Central memory CD4-positive, alpha-beta T cell (primary cell): Measurements from ENCODE around the gene RABGGTA.
"Not testable (repeated sequence)": the region's sequence is repeated elsewhere in the genome, so short reads cannot be mapped to it uniquely, and the experiment has no call there.

Experiments
- DNase-seq: peaks from one replicate; pipeline ENCODE4 v3.0.0; 2022

RABGGTA gene

DNA sequence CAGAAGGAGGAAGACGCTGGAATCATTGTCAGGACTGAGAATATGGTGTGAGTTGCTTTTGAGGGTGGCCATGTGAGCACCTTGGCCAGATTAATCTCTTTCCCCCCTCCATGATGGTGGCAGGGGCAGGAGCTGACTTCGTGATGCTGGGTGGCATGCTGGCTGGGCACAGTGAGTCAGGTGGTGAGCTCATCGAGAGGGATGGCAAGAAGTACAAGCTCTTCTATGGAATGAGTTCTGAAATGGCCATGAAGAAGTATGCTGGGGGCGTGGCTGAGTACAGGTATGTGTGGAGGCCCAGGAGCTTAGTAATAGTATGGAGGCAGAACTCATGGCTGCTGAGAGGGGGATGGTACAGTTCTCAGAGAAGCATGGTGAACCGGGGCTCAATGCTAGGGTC lies 33.3 kb downstream of the RABGGTA start:
- no peak for DNase-seq

DNA sequence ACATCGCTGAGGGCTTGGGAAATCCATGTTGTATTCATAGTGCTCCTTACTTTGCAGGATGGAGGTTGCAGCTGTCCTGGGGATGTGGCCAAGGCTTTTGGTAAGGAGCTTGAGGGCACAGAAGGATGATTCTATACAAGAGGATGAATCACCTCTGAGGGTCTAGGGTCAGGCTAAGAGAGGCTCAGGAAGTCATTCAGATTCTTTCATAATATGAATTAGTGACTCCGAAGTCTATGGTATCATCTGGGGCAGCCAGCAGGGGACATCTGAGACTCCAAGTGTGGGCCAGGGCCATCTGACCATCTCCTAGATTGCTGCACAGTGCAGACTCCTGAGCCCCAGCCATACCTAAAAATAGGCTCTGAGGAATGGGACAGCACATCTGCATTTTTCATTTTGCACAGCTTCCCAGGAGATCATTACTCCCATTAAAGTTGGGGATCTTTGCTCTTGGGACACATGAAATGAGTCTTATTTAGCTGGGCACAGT lies 33.9 kb downstream of the RABGGTA start:
- no peak for DNase-seq

DNA sequence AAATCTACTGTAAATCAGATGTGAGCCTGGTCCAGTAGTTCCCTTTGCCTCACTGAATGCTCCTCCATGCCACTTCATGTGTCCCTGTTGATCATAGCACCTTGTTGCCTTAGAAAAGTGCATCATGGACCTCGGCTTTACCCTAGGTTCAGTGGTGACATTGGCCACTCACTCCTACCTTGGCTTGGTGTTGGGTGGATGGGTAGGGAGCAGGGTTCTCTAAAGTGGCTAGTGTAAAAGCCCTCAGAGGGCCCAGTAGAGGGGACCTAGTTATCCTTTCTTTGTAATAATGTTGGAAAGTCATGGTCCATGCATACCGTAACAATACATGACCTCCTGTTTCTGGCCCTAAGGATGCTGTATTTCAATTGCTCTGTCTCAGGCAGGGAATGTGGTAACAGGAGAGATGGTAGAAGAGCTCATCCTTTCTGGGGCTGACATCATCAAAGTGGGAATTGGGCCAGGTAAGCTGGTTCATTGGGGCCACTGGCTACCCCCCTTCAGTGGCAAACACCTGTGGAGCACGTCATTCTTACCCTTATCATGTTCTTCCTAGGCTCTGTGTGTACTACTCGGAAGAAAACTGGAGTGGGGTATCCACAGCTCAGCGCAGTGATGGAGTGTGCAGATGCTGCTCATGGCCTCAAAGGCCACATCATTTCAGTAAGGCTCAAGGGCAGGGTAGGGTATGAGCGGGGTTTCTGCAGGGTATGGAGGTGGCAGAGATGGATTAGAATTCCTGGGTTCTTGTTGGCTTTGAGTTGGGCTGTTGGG lies 34.5 kb downstream of the RABGGTA start:
- DNase-seq, result no peak

DNA sequence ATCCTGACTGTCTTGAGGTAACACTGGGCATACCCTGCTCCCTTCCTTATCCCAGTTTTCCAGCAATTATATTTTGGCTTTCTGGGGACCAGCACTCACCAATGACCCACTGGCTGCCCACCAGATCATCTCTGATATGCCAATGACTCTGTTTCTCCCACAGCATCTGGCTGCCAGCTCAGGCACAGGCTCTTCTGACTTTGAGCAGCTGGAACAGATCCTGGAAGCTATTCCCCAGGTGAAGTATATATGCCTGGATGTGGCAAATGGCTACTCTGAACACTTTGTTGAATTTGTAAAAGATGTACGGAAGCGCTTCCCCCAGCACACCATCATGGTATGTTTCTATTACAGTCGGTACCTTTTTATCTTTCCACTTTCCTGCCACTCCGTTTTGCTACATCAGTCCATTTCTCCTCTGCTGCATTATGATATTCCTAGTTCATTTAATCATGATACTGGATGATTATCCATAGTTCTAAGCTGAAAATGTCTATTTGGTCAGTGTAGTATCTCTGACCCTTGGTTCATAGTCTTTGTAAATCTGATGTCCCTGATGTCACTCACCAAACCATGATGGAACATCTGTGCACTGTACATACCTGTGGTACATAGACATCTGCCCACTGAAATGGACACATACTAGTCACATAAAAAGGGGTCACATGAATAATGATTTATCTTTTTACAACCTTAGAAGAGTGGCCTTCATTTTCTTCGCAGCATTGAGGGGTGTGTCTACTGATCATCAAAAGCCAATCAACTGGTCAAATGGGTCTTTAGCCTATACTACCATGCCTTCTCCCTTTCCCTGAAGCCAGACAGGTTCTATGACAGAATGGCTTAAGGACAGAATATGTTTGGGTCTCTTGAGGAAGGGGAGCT lies 35.4 kb downstream of the RABGGTA start:
- no peak for DNase-seq

DNA sequence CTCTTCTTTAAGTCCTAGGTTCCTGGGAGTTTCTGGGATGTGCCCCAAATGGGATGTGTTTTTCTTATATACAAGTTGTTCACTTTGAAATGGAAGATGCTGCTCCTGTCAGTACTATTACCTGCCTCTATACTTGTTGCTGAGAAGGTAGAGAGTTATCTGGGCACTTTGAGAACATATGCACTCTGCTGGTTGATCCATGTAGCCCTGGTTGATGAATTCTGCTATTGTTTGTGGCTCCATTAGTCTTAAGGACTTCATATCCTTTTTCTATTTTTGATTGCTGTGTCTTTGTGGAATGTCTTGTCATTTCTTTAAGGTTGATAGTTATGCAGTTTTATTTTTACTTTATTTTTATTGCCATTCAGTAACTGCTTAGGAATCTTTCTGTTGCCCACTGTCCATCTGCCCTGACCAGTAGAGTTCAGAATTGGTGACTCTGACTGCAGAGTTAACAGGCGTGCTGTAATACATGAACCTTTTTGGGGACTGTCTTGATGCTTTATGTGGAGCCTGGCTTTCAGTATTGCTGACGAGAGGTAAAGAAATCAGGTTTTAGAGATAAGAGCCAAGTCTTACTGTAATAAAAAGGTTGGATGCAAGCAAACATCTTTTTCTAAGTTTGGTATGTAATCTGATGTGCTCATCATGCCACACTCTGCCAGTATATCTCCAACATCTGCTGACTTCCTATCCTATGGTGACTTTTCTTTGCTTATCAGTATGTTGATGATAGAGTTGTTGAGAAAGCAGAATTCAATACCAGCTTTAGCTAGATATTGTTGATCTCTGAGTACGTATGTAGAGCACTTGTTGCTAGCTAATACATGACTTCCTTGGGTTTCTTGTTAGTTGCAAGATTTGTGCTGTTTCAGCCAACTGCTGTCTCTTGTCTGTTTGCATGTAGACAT lies 37.0 kb downstream of the RABGGTA start:
- no peak for DNase-seq

DNA sequence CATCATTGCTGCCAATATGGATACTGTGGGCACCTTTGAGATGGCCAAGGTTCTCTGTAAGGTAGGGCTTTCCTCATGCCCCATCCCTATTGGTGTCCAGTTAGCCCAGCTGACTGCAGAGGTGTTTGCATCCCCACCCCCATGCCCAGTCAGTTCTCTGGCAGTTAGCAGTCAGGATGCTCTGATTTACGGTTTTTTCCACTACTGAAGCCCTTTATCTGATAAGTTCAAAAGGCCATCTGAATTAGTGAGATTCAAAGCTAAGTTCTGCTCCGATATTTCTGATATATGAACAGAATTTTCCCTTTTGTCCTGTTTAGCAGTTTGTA lies 37.9 kb downstream of the RABGGTA start:
- DNase-seq, result no peak

DNA sequence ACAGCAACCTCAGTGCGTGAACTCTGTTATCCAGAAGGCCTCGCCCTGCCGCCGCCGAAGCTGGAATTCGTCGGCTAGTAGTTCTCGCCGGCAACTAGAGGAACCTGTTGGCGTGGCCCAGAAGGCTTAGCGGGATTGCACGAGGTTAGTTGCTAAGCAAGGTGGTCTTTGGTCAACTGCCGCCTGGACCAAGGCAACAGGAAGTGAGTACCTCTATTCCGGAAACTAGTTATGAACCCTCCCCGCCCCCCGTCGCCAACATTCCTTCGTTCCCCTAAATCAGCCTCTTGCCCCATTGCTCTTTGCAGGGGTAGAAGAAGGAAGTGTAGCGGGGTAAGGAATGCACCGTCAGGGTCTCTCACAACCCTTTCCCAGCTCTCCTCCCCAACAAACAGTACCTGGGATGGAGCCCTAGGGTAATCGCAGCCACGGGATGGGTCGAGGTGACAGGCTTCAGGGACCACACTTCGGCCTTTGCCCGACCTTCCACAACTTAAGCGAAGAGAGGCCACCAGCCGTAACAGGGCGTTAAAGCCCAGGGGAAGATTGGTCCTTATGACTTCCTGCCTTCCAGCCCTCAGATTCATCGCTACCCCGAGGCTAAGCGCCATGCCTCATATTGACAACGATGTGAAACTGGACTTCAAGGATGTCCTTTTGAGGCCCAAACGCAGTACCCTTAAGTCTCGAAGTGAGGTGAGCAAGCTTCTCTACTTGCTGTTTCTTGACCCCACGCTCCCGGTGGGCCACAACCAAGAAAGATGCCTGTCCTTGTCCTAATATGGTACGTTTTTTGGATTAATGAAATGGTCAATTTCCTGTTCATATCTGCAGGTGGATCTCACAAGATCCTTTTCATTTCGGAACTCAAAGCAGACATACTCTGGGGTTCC lies 38.5 kb downstream of the RABGGTA start, which contains the start of gene GMPR2:
Gene GMPR2, plus strand, starts transcription at position 285 of the 893 bp plus-strand sequence. Its CDS starts 325 bp downstream, at position 610.
- no peak for DNase-seq

DNA sequence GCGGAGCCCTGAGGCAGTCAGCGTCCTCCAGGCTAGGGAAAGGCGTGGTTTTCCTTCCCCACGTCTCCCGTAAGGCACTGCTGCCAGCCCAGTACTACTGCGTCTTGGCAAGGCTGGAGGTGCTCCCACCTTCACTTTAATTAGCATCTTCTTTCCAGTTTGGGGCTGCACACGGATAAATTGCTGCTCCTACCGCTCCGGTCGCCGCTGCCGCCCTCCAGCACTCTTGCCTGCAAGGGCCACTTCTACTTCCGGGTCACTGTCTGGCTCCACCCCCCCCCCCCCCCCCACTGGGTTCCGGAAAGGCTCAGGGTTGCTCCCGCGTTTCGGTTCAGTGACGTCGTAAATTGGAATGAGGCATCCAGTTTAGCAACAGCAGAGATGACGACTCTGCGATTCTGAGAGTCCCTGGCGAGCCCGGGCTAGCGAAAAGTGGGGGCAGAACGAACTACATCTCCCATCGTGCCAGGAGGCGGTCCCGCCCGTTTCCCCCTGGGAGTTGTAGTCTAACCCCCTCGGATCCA lies 39.2 kb downstream of the RABGGTA start, which contains the start of gene NEDD8:
Gene NEDD8, minus strand, starts transcription at position 247 of the 524 bp plus-strand sequence. Its CDS starts 100 bp downstream, at position 147.
- peak; percentile 88 for DNase-seq

DNA sequence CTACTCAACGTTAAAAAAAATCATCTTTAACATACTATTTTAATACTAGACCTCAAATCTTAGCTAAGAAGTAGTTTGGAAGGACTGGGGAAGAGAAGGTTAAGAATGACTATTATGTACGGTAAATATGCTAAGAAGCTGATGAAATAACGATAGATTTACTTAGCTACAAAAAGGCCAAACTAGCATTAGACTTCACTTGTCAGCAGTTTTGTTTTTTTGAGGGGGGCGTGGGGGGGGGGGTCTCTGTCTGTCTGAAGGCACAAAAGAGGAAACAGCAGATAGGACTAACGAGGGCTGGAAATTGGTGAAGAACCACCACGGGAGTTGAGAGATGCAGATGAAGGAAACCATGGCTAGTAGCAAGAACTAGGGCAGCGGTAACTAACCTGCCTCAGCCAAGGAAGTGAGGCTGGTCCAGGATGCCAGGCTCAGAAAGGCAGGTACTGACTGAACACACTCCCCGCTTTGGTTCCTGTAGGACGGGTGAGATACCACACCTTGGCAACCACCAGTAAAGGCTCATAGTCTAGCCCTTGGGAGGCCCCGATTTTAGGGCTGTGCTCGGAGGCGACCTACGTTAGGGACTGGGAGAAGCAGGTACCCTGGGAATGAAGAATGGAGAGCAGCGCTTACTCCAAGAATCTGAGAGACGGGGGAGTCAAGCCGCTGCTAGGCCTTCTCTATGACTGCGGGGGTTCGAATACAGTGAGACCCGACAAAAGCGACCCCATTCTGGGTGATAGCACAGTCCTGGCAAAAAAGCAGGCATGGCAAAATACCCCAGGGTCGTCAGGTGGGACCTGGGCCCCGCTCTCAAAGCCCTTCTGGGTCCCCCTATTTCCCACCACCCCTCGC lies 39.9 kb downstream of the RABGGTA start:
- DNase-seq, result peak; percentile 30

DNA sequence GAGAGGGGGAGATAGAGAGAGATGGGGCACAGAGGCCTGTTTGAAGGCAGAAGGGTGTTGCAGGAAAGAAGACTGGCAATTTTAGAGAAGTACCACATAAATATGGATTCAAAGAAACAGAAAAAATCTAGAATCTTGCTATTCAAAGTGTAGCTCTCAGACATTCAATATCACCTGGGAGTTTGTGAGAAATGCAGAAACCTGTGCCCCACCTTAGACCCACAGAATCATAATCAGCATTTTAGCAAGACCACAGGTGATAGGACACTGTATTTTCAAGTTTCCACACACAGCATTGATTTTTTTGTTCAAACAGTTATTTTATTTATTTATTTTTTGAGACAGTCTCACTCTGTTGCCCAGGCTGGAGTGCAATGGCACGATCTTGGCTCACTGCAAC lies 42.5 kb downstream of the RABGGTA start:
- DNase-seq, result no peak

DNA sequence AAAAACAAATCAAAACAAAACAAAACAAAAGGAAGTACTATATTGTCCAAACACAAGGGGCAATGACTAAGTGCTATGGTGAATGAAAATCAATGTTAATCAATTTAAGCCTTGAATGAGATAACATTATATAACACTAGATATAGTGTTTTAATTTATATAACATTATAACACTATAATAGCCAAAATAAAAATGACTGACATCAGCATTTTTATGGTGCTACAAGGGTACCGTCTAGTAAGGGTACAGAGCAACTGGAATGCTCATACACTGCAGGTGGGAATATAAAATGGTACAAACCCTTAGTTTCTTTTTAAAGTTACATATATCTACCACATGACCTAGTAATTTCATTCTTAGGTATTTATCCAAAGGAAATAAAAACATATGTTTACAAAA lies 44.9 kb downstream of the RABGGTA start:
- DNase-seq, result no peak

DNA sequence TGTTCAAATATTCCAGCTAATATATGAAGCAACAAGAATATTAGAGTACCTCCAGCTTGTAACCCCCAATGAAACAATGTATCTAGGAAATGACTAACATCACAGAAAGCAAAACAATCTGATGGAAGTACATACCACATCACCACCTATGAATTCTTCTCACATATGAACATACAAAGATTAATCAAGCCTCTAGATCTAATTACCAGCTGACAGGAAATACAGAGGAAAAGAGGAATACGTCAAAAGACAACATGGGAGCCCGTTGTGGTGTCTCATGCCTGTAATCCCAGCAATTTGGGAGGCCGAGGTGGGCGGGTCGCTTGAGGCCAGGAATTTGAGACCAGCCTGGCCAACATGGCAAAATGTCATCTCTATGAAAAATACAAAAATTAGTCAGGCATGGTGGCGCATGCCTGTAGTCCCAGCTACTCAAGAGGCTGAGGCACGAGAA lies 46.8 kb downstream of the RABGGTA start:
- DNase-seq, result no peak

DNA sequence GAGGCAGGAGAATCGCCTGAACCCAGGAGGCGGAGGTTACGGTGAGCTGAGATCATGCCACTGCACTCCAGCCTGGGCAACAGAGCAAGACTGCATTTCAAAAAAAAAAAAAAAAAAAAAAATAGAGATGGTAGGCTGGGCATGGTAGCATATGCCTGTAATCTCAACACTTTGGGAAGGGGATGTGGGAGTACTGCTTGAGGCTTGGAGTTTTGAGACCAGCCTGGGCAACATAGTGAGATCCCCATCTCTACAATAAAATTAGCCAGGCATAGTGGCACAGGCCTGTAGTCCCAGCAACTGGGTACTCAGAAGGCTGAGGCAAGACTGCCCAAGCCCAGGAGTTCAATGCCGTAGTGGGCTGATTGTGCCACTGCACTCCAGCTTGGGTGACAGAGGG lies 48.4 kb downstream of the RABGGTA start:
- not testable (repeated sequence) for DNase-seq

DNA sequence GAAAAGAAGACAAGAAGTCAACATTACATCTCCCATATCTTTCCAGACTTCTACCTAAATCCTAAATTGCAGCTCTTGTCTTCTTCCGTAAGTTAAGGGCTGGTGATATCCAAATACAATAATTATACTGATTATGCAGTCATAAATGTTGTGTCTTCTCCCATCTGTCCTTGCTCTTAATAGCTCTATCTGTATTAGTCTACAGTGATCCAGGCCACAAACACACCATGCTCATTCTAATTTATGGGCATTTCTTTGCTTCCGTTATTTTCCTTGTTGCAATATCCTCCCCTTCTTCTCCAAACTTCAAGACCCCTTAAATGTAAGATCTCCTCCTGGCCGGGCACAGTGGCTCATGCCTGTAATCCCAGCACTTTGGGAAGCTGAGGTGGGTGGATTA lies 51.9 kb downstream of the RABGGTA start:
- no peak for DNase-seq

DNA sequence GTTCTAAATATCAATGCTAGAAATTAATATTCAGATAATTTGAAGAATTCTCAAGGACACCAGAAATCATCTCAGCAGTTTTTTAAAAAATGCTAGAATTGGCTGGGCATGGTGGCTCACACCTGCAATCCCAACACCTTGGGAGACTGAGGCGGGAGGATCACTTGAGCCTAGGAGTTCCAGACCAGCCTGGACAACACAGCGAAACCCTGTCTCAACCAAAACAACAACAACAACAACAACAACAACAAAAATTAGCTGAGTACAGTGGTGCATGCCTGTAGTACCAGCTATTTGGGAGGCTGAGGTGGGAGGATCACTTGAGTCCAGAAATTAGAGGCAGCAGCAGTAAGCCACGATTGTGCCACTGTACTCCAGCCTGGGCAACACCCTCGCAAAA lies 52.3 kb downstream of the RABGGTA start:
- no peak for DNase-seq

DNA sequence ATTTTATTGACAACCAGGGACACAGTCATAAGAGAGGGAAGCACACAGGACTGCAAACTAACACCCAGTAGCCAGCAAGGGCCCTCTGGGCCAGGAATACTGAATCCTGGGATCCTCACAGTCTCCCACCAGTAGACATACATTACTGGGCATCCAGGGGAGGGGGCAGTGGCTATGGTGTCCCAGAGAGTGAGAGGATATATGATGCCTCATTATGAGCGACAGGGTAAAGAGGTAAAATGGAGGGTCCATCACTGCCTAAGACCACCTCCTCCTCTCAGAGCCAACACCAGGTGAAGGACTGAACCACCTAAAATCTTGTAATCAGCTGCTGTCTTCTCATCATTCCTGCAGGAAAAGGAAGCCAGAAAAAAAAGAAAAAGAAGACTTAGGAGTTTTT lies 54.5 kb downstream of the RABGGTA start:
- not testable (repeated sequence) for DNase-seq

DNA sequence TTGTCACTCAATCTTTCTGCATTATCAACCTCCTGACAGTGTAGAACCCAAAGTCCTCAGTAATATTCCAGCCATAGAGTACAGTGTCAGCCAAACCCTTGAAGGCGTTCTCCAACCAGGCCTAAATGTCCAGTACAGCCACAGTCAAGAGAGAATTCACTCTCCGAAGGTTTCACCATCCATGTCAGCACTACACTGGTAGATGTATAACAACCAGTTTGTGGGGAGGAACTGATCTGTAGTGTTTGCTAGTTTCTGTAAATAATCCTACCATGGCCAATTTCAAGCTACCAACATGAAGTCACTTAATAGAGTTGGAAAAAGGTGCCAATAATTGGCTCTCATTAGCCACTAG lies 55.1 kb downstream of the RABGGTA start:
- DNase-seq, result no peak
